HepG2 (cell line): ENCODE measurements around the gene CFAP97. TPM values are rescaled to one million over a fixed set of nuclear protein-coding genes. Genes with fewer than 3 reads are reported as not detected.

Source experiments
- HIVEP1 ChIP-seq: sonication (generic); formaldehyde crosslinking; IDR thresholded peaks from 2 replicates; pipeline ENCODE4 v1.4.0; 2020; ENCODE audit warnings: mild to moderate bottlenecking, missing genetic modification reagents
- ISX ChIP-seq: sonication (generic); formaldehyde crosslinking; conservative IDR thresholded peaks from 2 replicates; pipeline ENCODE4 v1.5.0; 2020; ENCODE audit warnings: missing genetic modification reagents
- KDM5A ChIP-seq: fragments of 200-600 bp; sonication (generic); IDR thresholded peaks from 2 replicates; pipeline ENCODE4 v1.7.0; 2018; ENCODE audit warnings: antibody characterized with exemption, mild to moderate bottlenecking, low read length, borderline replicate concordance
- RFXANK ChIP-seq: IDR thresholded peaks from 2 replicates; pipeline ENCODE4 v1.6.1; 2016
- SMC3 ChIP-seq: IDR thresholded peaks from 2 replicates; pipeline ENCODE4 v1.6.1; 2011; ENCODE audit warnings: low read length, improper control_type of control experiment
- ZNF232 ChIP-seq: sonication (generic); formaldehyde crosslinking; IDR thresholded peaks from 2 replicates; pipeline ENCODE4 v1.4.0; 2020; ENCODE audit warnings: missing genetic modification reagents, borderline replicate concordance
- ZNF33B ChIP-seq: sonication (generic); formaldehyde crosslinking; IDR thresholded peaks from 2 replicates; pipeline ENCODE4 v1.5.1; 2020; ENCODE audit warnings: mild to moderate bottlenecking, missing genetic modification reagents
- ZNF605 ChIP-seq: sonication (generic); formaldehyde crosslinking; IDR thresholded peaks from 2 replicates; pipeline ENCODE4 v1.8.0; 2022; ENCODE audit warnings: mild to moderate bottlenecking, missing genetic modification reagents
- polyA plus RNA-seq, 8 experiments: library from polyadenylated mRNA; depleted of rRNA in 3 of 8; stranded (reverse) in 7 of 8; unstranded in 1 of 8; fragments of >200 nt; fragmentation: Illumina TruSeq in 4 of 8; extraction: Trizol in 4 of 8; gene quantifications; 2 replicates each; pipeline versions ENCODE4 v1.2.1 to v1.2.3, GENCODE V29; 2011 to 2016; ENCODE audit warnings: low read depth in 4 of 8, missing spikeins in 1 of 8, mixed read lengths in 1 of 8; ENCODE audit not compliant: insufficient read depth in 1 of 8
- total RNA-seq, 5 experiments: library from RNA; depleted of rRNA; stranded (reverse); fragments of >200 nt; fragmentation: Illumina TruSeq; extraction: Trizol; gene quantifications; 2 replicates each; pipeline ENCODE4 v1.2.3, GENCODE V29; 2016; ENCODE audit warnings: low read depth in 1 of 5
- TF ChIP-seq, protein P1 (sequence below): sonication (generic); formaldehyde crosslinking; IDR thresholded peaks from 2 replicates; pipeline ENCODE4 v1.4.0; 2020; ENCODE audit warnings: mild to moderate bottlenecking, missing genetic modification reagents, borderline replicate concordance
- TF ChIP-seq, protein P2 (sequence below): sonication (generic); formaldehyde crosslinking; IDR thresholded peaks from 2 replicates; pipeline ENCODE4 v1.4.0; 2020; ENCODE audit warnings: missing genetic modification reagents
- TF ChIP-seq, protein P3 (sequence below), 2 experiments: sonication (generic) in 1 of 2; formaldehyde crosslinking in 1 of 2; IDR thresholded peaks; 2 replicates each; pipeline versions ENCODE4 v1.4.0 to v1.6.1; 2016 to 2020; ENCODE audit warnings: borderline replicate concordance in 1 of 2, low read depth in 1 of 2, mild to moderate bottlenecking in 1 of 2, missing genetic modification reagents in 1 of 2
- TF ChIP-seq, protein P4 (sequence below): IDR thresholded peaks from 2 replicates; pipeline ENCODE4 v1.6.1; 2016; ENCODE audit warnings: low read depth

CFAP97 gene
- total and polyA plus RNA-seq, 2 of the 13 experiments (the other 11 are each of a cell fraction or from before 2014, with no cell fraction given): 32.1 to 44.4 TPM

DNA sequence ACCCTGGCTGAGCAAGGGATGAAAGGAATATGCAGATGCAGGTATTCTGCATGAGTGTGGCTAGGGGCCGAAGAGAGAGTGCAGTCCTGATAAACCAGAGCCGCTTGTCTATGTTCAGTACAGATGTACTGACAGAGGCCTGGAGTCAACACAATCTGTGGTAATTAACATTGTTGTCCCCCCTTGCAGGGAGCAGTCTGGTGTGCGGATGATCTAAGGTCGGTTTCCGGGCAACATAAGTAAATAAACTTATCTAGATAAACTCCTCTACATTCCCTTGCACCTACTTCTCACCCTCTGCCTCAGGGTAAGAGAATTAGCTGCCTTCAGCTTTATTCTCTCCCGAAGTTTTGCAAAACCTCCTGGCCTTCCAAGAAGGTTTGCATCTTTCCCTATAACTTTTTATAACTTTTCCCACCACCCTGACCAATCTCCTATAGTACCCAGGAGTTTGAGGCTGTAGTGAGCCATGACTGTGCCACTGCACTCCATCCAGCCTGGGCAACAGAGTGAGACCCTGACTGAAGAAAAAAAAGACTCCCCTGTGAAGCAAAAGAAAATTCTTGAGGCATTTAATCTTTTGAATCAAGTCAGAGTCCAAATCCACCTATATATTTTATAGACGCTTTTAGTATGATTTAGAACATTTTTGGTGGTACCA, 32.2 kb upstream of the CFAP97 start (continued):
- TF ChIP-seq, protein P1, sequence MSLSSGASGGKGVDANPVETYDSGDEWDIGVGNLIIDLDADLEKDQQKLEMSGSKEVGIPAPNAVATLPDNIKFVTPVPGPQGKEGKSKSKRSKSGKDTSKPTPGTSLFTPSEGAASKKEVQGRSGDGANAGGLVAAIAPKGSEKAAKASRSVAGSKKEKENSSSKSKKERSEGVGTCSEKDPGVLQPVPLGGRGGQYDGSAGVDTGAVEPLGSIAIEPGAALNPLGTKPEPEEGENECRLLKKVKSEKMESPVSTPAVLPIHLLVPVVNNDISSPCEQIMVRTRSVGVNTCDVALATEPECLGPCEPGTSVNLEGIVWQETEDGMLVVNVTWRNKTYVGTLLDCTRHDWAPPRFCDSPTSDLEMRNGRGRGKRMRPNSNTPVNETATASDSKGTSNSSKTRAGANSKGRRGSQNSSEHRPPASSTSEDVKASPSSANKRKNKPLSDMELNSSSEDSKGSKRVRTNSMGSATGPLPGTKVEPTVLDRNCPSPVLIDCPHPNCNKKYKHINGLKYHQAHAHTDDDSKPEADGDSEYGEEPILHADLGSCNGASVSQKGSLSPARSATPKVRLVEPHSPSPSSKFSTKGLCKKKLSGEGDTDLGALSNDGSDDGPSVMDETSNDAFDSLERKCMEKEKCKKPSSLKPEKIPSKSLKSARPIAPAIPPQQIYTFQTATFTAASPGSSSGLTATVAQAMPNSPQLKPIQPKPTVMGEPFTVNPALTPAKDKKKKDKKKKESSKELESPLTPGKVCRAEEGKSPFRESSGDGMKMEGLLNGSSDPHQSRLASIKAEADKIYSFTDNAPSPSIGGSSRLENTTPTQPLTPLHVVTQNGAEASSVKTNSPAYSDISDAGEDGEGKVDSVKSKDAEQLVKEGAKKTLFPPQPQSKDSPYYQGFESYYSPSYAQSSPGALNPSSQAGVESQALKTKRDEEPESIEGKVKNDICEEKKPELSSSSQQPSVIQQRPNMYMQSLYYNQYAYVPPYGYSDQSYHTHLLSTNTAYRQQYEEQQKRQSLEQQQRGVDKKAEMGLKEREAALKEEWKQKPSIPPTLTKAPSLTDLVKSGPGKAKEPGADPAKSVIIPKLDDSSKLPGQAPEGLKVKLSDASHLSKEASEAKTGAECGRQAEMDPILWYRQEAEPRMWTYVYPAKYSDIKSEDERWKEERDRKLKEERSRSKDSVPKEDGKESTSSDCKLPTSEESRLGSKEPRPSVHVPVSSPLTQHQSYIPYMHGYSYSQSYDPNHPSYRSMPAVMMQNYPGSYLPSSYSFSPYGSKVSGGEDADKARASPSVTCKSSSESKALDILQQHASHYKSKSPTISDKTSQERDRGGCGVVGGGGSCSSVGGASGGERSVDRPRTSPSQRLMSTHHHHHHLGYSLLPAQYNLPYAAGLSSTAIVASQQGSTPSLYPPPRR (CRISPR knock-in tag): peak; percentile 73; the same call in 1 of the 2 replicates
- TF ChIP-seq ISX (CRISPR knock-in tag) (no peak), RFXANK (no peak), HIVEP1 (CRISPR knock-in tag) (no peak), ZNF605 (CRISPR knock-in tag) (no peak), ZNF33B (no peak), KDM5A (no peak), SMC3 (no peak), ZNF232 (CRISPR knock-in tag) (no peak)
- TF ChIP-seq, protein P2, sequence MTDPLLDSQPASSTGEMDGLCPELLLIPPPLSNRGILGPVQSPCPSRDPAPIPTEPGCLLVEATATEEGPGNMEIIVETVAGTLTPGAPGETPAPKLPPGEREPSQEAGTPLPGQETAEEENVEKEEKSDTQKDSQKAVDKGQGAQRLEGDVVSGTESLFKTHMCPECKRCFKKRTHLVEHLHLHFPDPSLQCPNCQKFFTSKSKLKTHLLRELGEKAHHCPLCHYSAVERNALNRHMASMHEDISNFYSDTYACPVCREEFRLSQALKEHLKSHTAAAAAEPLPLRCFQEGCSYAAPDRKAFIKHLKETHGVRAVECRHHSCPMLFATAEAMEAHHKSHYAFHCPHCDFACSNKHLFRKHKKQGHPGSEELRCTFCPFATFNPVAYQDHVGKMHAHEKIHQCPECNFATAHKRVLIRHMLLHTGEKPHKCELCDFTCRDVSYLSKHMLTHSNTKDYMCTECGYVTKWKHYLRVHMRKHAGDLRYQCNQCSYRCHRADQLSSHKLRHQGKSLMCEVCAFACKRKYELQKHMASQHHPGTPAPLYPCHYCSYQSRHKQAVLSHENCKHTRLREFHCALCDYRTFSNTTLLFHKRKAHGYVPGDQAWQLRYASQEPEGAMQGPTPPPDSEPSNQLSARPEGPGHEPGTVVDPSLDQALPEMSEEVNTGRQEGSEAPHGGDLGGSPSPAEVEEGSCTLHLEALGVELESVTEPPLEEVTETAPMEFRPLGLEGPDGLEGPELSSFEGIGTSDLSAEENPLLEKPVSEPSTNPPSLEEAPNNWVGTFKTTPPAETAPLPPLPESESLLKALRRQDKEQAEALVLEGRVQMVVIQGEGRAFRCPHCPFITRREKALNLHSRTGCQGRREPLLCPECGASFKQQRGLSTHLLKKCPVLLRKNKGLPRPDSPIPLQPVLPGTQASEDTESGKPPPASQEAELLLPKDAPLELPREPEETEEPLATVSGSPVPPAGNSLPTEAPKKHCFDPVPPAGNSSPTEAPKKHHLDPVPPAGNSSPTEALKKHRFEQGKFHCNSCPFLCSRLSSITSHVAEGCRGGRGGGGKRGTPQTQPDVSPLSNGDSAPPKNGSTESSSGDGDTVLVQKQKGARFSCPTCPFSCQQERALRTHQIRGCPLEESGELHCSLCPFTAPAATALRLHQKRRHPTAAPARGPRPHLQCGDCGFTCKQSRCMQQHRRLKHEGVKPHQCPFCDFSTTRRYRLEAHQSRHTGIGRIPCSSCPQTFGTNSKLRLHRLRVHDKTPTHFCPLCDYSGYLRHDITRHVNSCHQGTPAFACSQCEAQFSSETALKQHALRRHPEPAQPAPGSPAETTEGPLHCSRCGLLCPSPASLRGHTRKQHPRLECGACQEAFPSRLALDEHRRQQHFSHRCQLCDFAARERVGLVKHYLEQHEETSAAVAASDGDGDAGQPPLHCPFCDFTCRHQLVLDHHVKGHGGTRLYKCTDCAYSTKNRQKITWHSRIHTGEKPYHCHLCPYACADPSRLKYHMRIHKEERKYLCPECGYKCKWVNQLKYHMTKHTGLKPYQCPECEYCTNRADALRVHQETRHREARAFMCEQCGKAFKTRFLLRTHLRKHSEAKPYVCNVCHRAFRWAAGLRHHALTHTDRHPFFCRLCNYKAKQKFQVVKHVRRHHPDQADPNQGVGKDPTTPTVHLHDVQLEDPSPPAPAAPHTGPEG: no peak
- TF ChIP-seq, protein P3, sequence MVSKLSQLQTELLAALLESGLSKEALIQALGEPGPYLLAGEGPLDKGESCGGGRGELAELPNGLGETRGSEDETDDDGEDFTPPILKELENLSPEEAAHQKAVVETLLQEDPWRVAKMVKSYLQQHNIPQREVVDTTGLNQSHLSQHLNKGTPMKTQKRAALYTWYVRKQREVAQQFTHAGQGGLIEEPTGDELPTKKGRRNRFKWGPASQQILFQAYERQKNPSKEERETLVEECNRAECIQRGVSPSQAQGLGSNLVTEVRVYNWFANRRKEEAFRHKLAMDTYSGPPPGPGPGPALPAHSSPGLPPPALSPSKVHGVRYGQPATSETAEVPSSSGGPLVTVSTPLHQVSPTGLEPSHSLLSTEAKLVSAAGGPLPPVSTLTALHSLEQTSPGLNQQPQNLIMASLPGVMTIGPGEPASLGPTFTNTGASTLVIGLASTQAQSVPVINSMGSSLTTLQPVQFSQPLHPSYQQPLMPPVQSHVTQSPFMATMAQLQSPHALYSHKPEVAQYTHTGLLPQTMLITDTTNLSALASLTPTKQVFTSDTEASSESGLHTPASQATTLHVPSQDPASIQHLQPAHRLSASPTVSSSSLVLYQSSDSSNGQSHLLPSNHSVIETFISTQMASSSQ (IDR thresholded peaks at IDR 0.05; ENCODE audit: low read depth): no peak
- TF ChIP-seq, protein P3 (CRISPR knock-in tag; IDR thresholded peaks at IDR 0.05; ENCODE audit: borderline replicate concordance): no peak
- TF ChIP-seq, protein P4, sequence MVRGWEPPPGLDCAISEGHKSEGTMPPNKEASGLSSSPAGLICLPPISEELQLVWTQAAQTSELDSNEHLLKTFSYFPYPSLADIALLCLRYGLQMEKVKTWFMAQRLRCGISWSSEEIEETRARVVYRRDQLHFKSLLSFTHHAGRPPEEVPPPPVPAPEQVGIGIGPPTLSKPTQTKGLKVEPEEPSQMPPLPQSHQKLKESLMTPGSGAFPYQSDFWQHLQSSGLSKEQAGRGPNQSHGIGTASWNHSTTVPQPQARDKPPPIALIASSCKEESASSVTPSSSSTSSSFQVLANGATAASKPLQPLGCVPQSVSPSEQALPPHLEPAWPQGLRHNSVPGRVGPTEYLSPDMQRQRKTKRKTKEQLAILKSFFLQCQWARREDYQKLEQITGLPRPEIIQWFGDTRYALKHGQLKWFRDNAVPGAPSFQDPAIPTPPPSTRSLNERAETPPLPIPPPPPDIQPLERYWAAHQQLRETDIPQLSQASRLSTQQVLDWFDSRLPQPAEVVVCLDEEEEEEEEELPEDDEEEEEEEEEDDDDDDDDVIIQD (CRISPR knock-in tag): peak; percentile 27; the same call in 1 of the 2 replicates
